Measurements from ENCODE around the gene THADA.

THADA gene

DNA sequence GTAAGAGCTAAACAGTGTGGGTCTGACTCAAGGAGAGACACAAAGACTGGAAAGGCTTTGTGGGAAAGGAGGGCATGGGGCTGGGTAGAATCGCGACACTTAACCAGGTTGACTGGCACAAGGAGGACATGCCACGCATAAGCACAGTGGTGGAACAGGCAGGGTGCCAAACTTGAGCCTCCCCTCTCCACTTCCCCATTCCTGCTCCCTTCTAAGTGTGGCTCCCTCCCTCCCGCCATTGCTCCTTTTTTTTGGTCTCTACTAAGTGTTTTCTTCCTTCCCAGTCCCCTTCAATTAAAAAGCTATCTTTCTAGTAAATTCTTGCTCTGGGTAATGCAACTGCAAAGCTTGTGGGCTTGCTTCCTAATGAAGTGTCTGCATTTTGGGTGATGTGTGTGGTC is 329.1 kb downstream of the THADA start:
- no peak for DNase-seq

DNA sequence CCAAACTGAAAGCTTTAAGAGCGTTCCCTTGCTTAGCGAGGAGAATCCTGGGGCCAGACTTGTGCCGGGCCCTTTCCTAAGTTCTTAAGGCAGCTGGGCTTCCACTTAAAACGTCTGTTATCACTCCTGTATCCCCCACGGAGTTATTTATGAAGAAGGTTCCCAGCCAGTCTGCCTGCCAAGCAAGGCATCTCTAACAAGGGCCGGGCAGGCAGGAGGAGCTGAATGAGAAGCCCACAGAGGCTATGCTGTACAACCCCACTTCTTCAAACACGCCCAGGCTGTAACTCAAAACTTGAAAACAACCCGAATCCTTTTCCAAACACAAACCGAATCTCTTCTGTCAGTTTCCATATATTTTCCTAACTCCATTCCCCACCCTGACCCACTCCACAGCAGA is 330.4 kb downstream of the THADA start:
- peak; percentile 47 for DNase-seq

DNA sequence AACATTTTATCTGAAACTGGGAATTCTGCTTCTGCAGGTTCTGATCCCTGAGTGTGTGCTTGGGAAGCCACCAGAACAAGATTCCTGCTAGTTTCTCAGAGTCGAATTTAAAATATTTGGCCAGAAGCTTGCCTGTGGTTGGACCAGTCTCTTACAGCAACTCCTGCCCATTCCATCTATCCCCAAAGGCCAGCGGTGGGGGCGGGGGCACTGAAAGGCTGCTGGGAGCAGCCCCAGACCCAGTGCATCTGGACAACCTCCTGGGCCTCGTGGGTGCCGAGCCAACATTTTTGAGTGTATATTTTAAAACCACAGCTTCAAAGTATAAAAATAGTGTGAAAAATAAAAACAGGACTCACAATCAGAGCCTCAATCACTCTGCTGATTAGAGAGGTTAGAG is 330.8 kb downstream of the THADA start:
- peak; percentile 71 for DNase-seq

DNA sequence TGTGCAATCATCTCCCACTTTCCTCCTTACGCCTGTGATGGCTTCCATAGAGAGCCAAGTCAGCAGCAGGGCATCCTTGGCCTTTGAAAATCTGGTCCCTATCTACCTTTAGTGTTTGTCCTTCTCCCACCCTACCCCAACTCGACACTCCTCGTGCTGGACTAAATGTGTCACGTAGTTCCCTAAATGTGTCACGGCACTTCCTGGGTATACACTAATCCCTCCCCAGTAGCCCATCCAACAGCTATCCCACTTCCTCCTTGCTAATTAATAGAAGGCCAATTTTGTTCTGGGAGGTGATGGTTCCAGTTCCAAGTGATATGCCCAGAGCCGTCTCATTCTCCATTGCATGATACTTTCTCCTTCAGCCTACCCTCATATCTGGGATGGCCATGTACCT is 332.9 kb downstream of the THADA start:
- no peak for DNase-seq

DNA sequence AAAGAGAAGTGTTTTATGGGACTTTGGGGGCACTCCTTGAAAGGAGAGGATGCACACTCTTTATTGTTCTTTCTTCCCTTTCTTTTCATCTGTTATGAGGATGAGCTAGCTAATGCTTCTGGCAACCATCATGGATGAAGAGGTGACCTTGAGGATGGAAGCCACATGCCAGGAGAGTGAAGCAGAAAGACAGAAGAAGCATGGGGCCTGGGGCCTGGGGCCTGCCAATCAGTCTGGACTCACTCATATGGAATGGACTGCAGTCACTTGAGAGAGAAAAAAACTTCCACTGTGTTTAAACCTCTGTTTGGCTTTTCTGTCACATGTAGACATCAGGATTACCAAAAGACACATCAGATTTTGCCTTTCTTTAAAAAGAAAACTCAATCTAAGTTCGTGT is 333.6 kb downstream of the THADA start:
- no peak for DNase-seq

DNA sequence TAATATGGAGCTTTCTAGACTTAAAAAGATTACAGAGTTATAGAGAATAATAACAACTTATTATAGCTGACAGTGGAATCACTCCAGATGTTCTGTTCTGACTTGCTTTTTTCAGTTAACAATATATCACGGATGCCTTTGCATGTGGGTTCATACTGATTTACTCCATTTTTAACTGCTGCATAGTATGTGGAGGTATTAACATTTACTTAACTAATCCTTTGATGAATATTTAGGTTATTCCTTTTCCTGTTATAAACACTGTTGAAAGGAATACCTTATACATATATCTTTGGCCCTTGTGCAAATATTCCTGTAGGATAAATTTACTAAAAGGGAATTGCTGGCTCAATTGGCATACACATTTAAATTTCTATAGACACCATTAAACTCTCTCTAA is 336.3 kb downstream of the THADA start:
- no peak for DNase-seq

DNA sequence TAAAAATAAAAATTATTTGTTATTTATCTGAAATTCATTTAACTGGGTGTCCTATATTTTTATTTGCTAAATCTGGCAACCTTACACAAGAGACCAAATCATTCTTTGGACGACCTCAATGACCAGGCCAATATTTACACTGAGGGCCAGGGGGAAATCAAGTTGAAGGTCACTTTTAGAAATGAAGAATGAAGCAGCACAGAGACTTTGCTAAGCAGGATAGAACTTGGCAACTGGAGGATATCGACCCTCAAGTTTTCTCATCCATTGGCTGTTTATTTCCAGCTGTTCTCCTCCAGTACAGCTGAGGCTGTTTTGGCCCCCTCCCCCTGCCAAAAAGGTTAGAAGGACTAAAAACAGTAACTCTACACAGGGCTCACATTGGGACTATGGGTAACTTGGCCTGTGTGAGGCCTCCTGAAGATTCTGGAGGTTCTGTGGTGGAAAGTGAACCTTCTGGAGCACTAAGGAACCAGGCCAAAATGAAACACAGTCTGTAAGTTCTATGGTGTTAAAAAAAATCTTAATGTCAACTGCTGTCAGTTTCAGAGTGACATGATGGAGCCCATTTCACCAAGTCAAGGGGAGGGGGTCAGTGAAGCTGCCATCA is 337.2 kb downstream of the THADA start:
- no peak for DNase-seq

DNA sequence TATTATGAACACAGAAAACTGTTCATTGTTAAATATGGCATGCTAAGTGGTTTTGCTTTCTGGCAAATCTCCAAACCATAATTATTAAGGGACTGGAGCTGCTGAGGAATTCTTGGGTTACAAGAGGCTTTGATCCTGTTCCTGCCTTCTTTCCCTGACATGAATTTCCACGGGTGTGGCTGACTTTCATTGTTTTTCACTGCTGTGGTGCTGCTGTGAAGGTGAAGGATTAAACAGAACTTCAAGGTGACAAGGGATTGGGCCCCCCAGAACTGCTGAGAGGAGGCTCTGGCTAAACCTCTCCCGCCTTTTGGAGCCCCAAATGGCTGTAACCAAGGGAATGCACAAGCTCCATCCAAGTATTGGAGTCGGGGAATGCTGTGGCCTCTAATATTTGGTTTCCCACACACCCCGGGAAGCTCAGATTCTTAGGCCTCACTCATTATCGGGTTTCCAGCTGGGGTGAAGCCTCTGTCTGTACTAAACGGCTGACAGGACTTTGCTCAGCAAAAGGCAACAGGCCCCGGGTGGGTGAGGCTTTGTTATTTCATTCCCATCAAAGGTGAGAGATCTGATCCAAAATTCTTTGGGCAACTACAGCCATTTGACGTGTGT is 340.4 kb downstream of the THADA start:
- DNase-seq: no peak

DNA sequence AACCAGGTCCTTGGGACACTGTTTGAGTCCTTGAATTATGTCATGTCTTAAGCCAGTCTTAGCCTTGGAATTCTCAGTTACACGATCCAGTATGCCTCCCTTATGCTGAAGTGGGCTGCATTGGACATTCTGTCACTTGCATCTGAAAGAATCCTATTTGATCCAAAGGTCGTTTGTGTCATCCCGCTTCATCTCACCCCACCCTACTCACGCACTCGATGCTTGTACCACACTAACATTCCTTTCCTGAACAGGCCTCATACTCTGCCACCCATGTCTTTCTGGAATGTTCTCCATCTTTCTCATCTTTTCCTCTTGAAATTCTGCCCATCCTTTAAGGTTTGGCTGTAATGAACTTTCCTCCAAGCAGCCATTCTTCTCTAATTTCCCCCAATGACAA is 341.5 kb downstream of the THADA start:
- DNase-seq: no peak

DNA sequence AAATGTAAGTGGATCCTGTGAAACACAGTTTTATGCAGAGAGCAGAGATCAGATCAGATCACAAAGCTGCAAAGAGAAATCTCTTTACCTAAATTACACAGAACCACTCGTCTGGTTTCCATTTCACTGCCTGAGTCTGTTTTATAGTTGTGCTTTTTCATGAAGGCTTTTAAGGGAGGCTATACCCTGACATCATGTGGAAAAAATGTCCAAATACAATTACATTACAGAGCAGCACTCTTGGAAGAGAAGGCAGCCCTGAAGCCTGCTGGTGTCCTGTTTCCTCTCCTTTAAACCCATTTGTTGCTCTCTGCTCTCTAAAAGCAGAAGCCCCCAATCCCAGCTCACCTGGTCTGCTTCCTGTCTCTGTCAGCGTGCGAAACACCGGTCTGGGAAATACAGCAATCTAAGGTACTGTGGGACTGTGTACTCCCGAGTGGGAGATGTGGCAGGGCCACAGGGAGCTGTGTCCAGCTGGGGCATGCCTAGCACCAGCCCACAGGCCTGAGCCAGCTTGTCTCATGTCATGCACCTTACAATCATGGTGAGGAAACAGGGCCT is 344.6 kb downstream of the THADA start:
- peak; percentile 80 for DNase-seq

DNA sequence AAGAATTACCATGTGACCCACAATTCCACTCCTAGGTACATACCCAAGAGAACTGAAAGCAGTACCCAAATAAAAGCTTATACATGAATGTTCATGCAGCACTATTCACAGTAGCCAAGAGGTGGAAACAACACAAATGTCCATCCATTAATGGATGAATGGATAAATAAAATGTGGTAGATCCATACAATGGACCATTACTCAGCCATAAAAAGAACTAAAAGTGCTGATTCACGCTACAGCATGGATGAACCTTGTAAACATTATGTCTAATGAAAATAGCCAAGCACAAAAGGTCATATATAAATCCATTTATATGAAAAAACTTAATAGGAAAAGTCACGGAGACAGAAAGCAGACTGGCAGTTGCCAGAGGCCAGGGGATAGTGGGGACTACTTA is 345.8 kb downstream of the THADA start:
- no peak for DNase-seq

DNA sequence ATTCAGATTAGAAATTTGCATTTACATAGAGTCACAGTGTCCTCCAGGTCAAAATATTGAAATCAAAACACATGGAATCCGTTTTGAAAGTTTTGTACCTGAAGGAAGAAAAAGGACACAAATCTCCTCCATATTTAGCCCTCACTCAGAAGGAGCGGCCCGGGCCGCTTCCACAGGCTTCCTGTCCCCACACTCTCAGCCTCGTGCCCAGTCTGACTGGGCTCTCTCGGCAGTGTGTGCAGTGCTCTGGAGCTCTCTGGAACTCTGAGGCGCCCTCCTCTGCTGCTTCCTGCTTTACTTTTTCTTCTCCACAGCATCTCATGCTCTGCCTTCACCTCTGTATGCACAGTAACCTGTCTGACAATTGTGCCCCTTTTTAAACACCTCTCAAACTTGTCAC is 347.2 kb downstream of the THADA start:
- DNase-seq: no peak

DNA sequence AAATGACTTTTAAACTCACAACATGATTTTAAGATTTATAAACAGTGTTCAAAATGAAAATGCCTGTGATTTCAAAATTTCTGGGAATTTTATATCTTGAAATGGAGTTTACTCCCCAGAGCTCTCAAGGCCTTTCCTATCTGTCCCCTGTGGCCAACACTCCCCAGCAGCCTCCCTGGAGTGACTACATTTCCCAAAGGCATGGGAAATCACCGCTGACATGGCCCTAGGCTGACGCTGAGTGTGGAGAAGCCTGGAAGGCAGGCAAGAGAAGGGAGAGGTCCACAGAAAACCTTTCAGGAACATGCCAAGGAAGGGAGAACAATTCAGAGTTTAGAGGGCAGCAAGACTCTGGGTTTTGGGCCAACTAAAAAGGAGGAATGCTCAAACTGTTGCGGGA is 349.2 kb downstream of the THADA start:
- no peak for DNase-seq

DNA sequence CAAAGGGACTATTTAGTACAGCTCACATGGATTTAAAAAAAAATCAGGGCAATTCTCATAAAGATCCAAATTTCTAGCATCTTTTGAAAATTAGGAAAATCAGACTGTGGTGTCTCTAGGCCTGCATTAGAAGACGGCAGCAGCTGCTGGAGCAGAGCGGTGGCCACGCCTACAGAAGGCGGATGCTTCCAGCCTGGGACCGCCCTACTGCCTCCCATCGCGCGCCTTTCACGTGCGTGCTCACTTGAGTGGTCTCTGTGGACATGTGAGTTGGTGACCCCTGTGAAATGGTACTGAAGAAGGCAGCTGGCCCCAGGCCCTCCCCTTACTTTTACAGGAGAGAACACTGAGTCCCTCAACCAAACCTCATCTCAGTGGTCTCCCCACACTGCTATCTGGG is 354.3 kb downstream of the THADA start:
- DNase-seq: peak; percentile 60

DNA sequence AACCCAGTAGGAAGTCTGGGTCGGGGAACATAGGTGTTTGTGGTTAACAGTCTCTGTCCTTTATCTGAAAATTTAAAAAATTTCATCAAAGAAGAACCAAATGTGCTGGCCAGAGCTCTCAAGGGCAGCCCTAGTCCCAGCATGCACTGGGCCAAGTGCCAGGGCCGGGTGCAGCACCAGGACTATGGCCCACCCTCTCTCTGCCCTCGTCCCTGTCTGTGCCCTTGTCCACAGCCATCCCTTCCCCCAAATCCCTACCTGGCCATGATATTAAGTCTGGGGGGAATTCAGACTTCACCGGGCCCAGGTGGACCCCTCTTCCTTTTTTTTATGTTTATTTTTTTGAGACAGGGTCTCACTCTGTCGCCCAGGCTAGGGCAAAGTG is 355.1 kb downstream of the THADA start:
- DNase-seq: no peak

DNA sequence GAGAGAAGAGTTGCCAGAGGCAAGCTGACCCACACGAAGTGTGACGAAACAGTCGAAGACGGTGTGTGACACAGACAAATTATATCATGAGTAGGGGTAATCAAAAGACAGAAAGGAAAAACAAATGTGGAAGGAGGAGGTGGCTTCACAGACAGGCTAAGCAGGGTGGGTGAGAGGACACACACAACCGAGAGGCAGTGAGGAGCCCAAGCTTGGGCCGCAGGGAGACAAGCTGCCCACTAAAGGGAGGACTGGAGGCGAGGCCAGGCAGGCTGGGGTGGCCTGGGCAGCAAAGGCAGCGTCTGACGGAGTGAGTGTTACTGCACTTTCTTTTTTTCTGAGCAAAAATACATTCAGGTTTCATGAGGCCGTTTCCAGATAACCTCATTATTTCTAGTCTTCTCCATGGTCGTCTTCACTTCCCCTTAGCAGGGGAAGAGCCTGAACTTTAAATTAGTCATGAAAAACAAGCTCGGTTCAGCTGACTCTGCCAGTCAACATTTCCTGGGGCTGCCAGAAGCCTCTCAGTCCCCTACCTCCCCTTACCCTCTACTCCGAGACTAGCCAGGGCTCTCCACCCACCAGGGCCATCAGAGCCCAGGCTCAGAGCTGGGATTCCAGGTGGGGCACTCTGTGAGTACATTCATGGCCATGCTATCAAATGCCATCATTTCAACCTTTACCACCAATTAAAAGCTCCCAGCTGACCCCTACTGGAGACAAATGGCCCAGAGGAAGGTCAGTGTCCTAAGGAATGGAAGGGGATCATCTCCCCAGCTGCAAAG is 355.7 kb downstream of the THADA start:
- no peak for DNase-seq

DNA sequence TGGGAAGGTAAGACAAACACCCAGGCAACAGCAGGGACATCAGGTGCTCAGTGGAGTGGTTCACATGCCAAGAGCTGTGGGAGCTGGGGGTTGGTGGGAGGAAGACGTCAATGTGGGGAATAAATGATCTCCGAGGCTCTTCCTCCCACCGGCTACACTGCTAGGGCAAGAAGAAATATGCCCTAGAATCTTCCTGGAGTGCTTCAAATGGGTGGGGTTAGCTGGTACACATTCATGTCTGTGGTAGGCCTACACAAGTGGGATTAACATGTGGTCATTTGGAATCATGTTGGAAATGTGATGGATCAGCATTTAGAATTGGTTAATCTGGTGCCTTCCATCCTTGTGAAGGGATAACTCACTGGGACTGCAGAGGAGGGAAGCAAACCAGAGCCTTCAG is 357.0 kb downstream of the THADA start:
- DNase-seq: no peak

DNA sequence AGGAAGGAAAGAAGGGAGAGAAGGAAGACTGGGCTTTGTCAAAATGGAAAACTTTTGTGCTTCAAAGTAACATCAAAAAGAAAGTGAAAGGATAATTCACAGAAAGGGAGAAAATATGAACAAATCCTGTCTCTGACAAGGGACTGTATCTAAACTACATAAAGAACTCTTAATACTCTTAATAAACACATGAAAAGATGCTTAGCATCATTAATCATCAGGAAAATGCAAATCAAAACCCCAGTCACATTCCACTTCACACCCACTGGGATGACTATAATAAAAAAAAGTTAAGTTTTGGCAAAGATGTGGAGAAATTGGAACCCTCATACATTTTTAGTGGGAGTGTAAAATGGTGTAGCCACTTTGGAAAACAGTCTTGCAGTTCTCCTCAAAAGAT is 357.7 kb downstream of the THADA start:
- DNase-seq: no peak

DNA sequence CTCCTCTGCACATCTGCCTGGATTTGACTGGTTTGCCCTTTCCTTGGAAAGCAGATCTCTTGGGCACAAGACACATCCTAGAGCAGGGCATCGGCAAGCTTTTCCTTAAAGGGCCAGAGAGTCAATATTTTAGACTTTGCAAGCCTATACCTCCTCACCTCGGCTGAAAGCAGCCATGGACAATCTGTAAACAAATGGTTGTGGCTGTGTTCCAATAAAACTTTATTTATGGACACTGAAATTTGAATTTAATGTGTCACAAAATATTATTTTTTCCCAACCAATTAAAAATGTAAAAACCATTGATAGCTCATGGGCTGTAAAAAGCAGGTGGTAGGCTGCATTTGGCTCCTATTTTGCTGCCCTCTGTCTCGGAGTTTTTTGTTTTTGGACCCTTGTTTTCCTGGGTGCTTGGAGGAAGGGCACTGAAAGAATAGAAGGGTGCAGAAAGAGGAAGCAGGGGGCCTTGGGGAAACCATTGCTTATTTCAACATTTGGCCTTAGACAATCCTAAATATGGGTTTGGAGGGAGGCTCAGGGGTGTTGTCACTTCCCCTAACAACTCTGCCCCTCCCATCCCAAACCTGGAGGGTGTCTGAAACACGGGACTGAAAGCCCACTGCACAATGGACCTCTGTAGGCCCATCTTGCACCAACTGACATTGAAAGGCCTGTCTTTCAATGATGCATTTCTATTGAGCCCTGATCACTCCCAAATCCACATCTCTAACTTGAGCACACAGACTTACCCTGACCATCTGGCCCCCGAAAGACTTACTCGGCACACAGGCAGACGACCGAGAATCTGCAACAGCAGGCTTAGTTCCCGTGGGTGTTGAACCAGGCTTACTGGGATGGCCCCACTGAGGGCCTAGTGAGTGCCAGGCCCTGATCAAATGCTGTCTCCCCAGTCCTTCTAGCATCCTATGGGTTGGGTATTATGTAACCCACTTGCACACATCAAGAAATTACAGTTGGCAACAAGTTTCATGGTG is 362.3 kb downstream of the THADA start:
- DNase-seq: no peak

DNA sequence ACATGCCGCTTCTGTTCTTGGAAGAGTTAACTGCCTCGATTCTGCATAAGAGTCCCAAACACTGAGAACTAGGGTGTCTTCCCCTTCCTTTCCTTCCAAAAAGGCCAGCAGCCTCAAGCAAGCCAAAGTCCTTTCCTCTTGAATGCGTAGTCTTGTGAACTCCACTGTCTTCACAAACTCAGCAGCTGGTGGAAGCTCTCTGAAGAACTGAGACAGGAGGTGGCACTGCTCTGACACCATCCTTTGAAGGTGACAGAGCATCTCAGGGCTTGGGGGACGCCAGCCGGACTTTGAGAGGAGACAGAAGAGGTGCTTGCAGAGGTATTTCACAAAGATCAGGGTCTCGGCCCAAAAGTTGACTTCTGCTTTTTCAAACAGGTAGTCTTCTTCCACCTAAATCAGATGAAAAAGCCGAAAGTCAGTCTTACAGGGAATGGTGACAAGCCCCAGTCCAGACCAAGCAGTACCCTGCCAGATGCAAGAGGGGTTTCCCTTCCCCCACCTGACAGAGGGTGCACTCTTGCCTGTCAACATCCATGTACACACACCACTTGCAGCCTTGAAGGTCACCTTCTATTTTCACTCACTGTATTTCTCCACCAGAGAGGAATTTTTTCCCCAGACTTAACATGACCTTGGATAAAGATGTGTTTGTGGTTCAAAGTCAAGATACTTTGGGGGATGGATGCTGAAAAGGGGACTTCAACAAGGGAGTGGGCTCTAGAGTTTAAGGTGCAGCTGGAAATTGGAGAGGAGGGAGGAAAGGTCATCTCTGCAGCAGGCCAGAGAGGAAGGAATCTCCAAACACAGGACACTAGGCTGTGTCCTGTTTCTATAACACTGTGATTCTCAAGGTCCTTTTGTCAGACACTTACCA is 364.6 kb downstream of the THADA start:
- DNase-seq: no peak

DNA sequence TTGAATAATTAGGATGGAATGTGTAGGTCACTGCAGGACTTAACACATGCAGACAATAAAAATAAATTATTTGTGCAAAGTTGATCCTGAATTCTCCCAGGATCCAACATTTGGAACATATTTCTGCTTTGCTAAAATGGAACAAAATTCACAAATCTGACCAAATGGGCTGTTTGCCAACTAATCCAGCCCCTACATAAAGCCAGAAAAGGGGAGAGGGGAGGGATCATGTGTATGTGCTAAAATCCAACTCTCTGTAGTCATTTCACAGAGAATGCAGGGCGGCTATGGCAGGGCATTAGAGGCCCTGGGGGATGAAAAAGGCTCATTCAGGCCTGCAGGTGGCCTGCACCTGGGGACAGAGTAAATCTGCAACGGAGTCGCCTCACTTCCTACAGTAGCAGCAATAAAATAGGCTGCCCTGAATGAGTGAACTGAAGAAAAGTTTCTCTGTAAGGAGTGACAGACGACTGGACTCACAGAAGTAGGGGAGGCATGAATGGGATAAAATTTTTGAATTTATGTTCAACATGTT is 365.4 kb downstream of the THADA start:
- DNase-seq: no peak

Measured in right hindlimb (tissue), 1 donor.